Smooth muscle cell (in vitro differentiated cells): ENCODE results near the gene KIF17. TPM values are rescaled to one million over a fixed set of nuclear protein-coding genes. Genes with fewer than 3 reads are reported as not detected.

Experiments used
- DNase-seq: peaks from one replicate; lab custom pipeline; 2025; ENCODE audit not compliant: unreplicated experiment; lab: John Stamatoyannopoulos, UW
- H2AFZ ChIP-seq: fragments of 200-600 bp; sonication (generic); 2 replicates; pipeline ENCODE4 v1.6.0; 2016; ENCODE audit warnings: antibody characterized with exemption, low read depth, mild to moderate bottlenecking
- H3F3A ChIP-seq: fragments of 200-600 bp; sonication (generic); 2 replicates; pipeline ENCODE4 v1.6.0; 2017; ENCODE audit warnings: antibody characterized with exemption, low read depth
- H3K27ac ChIP-seq: fragments of 200-600 bp; sonication (generic); 2 replicates; pipeline ENCODE4 v1.5.1; 2016; ENCODE audit warnings: low read depth, mild to moderate bottlenecking
- H3K27me3 ChIP-seq: fragments of 200-600 bp; sonication (generic); 2 replicates; pipeline ENCODE4 v1.6.1; 2016; ENCODE audit warnings: low read depth, mild to moderate bottlenecking
- H3K36me3 ChIP-seq: fragments of 200-600 bp; sonication (generic); 2 replicates; pipeline ENCODE4 v1.5.1; 2016; ENCODE audit warnings: low read depth
- H3K4me1 ChIP-seq: fragments of 200-600 bp; sonication (generic); 2 replicates; pipeline ENCODE4 v1.5.1; 2016; ENCODE audit warnings: low read depth
- H3K4me2 ChIP-seq: fragments of 200-600 bp; sonication (generic); 2 replicates; pipeline ENCODE4 v1.6.0; 2016; ENCODE audit warnings: mild to moderate bottlenecking
- H3K4me3 ChIP-seq: fragments of 200-600 bp; sonication (generic); 2 replicates; pipeline ENCODE4 v1.5.1; 2016; ENCODE audit warnings: mild to moderate bottlenecking
- H3K79me2 ChIP-seq: fragments of 200-600 bp; sonication (generic); 2 replicates; pipeline ENCODE4 v1.6.0; 2016; ENCODE audit warnings: low read depth, mild to moderate bottlenecking
- H3K9ac ChIP-seq: fragments of 200-600 bp; sonication (generic); 2 replicates; pipeline ENCODE4 v1.6.0; 2016; ENCODE audit warnings: low read depth
- H3K9me3 ChIP-seq: fragments of 200-600 bp; sonication (generic); replicated peaks from 2 replicates; pipeline ENCODE4 v1.5.1; 2016; ENCODE audit warnings: low read depth
- H4K20me1 ChIP-seq: fragments of 200-600 bp; sonication (generic); 2 replicates; pipeline ENCODE4 v1.6.0; 2016; ENCODE audit warnings: low read depth
- WGBS: methylation state at CpG from one replicate; pipeline ENCODE4 v1.1.7; 2016; ENCODE audit warnings: low lambda C conversion rate; 5-methylcytosine and 5-hydroxymethylcytosine counted together
- polyA plus RNA-seq: library from polyadenylated mRNA; unstranded; fragments of >200 nt; fragmentation: Nextera tagmentation; extraction: Ambion mirVana; gene quantifications from 2 replicates; pipeline ENCODE4 v1.2.1, GENCODE V29; 2016
- total RNA-seq: library from RNA; depleted of rRNA; stranded (reverse); fragments of >200 nt; gene quantifications from 2 replicates; pipeline ENCODE4 v1.2.3, GENCODE V29; 2014
- TF ChIP-seq, protein P1 (sequence below): fragments of 200-600 bp; sonication (generic); IDR thresholded peaks from 2 replicates; pipeline ENCODE4 v1.5.1; 2017; ENCODE audit warnings: borderline replicate concordance, mild to moderate bottlenecking, antibody characterized with exemption; ENCODE audit not compliant: insufficient read depth, poor library complexity, severe bottlenecking

Gene KIF17
- total and polyA plus RNA-seq, 2 experiments from 2014 or later, result 0.13 to 2.2 TPM

DNA sequence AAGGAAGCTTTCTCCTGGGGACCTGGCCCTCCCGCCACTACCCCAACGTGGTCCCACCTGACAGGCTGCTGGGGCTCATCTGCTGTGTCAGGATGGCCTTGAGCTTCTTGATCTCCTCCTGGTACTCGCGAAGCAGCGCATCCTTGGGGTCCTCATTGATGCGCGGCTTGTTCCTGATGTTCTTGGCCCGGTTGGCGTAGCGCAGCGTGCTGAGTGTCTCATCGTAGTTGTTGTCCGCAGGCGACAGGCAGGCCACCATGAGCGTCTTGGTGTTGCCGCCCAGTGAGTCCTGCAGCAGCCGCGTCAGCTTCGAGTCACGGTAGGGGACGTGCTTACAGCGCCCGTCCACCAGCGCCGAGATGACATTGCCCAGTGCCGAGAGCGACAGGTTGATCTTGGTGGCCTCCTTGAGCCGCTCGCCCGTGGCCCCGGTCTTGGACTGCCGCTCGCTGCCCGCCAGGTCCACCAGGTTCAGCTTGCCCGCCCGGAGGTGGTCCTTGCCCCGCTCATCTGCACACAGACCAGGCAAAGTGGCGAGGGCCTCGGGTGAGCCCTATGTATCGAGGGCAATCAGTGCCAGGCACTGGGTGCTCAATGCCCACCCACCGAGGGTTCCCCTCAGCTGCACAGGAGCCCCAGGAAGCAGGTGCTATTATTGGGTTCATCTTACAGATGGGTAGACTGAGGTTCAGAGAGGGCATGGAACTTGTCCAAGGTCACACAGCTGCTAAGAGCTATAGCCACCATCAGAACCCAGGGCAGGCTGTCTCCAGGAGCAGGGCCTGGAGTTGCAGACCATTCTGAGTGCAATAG, 13.2 kb downstream of the KIF17 start:
- Histone ChIP-seq H3K4me1 (no peaks in the 10 kb centered on the region), H3K4me2 (peak overlapping the region; percentile 45), H3K9ac (peak overlapping the region; percentile 70), H4K20me1 (no peaks in the 10 kb centered on the region), H2AFZ (no peak overlapping the region), H3K9me3 (no peaks in the 10 kb centered on the region), H3F3A (peaks cover 15% of the 10 kb centered on the region), H3K27me3 (no peaks in the 10 kb centered on the region), H3K27ac (peak overlapping the region; percentile 89), H3K4me3 (no peak overlapping the region), H3K79me2 (no peaks in the 10 kb centered on the region), H3K36me3 (no peaks in the 10 kb centered on the region)
- TF ChIP-seq, protein P1, sequence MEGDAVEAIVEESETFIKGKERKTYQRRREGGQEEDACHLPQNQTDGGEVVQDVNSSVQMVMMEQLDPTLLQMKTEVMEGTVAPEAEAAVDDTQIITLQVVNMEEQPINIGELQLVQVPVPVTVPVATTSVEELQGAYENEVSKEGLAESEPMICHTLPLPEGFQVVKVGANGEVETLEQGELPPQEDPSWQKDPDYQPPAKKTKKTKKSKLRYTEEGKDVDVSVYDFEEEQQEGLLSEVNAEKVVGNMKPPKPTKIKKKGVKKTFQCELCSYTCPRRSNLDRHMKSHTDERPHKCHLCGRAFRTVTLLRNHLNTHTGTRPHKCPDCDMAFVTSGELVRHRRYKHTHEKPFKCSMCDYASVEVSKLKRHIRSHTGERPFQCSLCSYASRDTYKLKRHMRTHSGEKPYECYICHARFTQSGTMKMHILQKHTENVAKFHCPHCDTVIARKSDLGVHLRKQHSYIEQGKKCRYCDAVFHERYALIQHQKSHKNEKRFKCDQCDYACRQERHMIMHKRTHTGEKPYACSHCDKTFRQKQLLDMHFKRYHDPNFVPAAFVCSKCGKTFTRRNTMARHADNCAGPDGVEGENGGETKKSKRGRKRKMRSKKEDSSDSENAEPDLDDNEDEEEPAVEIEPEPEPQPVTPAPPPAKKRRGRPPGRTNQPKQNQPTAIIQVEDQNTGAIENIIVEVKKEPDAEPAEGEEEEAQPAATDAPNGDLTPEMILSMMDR, result no peak
- WGBS, result 97% methylated on average over 41 of the region's 41 CpGs
- no peak for DNase-seq

DNA sequence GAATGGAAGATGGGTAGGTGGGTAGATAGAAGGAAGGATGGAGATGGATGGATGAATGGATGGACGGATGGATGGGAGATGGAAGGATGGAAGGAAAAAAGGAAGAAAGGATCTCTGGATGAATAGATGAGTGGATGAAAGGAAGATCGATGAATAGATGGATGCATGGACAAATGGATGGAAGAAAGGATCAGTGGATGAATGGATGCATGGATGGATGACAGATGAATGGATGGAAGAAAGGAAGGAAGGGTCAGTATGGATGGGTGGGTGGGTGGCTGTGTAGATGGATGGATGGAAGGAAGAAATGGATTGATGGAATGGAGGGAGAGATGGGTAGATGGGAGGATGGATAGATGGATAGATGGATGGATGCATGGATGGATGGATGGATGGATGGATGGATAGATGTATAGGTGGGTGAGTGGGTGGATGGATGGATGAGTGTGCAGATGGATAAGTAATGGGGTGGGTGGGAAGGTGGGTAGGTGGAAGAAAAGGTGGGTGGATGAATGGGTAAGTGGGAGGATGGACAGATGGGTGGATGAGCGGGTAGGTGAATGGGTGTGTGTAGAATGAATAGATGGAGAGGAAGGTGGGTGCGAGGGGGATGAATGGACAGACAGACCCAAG, 14.6 kb downstream of the KIF17 start:
- 92% methylated on average over 4 of the region's 4 CpGs for WGBS
- Histone ChIP-seq H3K27ac (no peak overlapping the region), H3K4me2 (no peak overlapping the region), H3K27me3 (no peaks in the 10 kb centered on the region), H3K9ac (no peak overlapping the region), H3K79me2 (no peaks in the 10 kb centered on the region), H4K20me1 (no peaks in the 10 kb centered on the region), H3K36me3 (no peaks in the 10 kb centered on the region), H2AFZ (no peak overlapping the region), H3K4me3 (no peak overlapping the region), H3K4me1 (no peaks in the 10 kb centered on the region), H3K9me3 (no peaks in the 10 kb centered on the region), H3F3A (peaks cover 16% of the 10 kb centered on the region)
- TF ChIP-seq, protein P1, result no peak
- no peak for DNase-seq

DNA sequence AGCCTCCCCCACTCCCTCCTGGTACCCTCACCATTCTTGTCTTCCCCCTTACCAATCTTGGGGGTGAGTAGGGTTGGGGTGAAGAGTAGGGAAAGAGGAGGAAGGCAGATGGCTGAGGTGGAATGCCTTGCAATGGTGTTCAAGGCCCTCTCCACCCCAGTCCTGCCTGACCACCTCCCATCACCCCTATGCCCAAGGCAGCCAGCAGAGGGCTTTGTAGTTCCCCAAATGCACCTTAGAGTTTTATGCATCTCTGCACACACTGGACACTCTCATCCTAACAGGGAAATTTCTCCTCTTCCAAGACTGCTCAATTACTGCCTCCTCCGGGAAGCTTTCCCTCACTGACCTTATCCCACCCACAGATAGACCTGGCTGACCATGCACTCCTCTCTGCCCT, 15.4 kb downstream of the KIF17 start:
- no peaks in the 10 kb centered on the region for H3K27me3 ChIP-seq
- H2AFZ ChIP-seq, result no peak overlapping the region
- H3K4me2 ChIP-seq, result no peak overlapping the region
- peaks cover 17% of the 10 kb centered on the region for H3F3A ChIP-seq
- no peaks in the 10 kb centered on the region for H3K79me2 ChIP-seq
- no peaks in the 10 kb centered on the region for H3K36me3 ChIP-seq
- no peak overlapping the region for H3K9ac ChIP-seq
- no peak overlapping the region for H3K27ac ChIP-seq
- no peak for DNase-seq
- no peaks in the 10 kb centered on the region for H4K20me1 ChIP-seq
- TF ChIP-seq, protein P1, result no peak
- WGBS, result 96% methylated on average over 1 of the region's 1 CpG
- H3K9me3 ChIP-seq, result no peaks in the 10 kb centered on the region
- H3K4me3 ChIP-seq, result no peak overlapping the region
- H3K4me1 ChIP-seq, result no peaks in the 10 kb centered on the region
